GM13977 (cell line): ENCODE measurements around the gene CAMTA1.
"Not testable (repeated sequence)": the region's sequence is repeated elsewhere in the genome, so short reads cannot be mapped to it uniquely, and the experiment has no call there.

ENCODE experiments used
- DNase-seq: peaks from one replicate; pipeline ENCODE4 v3.0.0; 2012; ENCODE audit warnings: low spot score
- in situ Hi-C: fragments of 300-500 bp; cut with MboI; formaldehyde crosslinking; loops from one replicate; pipeline ENCODE4 v1.12.0; 2022; ENCODE audit warnings: low sequenced_read_pairs, low pct_unique_long_range_greater_than_20kb, mixed read lengths, inconsistent platforms; ENCODE audit not compliant: unreplicated experiment
- TF ChIP-seq, protein P1 (sequence below): IDR thresholded peaks from 2 replicates; pipeline ENCODE4 v1.5.1; 2012; ENCODE audit warnings: mild to moderate bottlenecking, control low read depth; ENCODE audit not compliant: insufficient read depth; ENCODE audit errors: extremely low read depth, missing control alignments

The CAMTA1 gene

DNA sequence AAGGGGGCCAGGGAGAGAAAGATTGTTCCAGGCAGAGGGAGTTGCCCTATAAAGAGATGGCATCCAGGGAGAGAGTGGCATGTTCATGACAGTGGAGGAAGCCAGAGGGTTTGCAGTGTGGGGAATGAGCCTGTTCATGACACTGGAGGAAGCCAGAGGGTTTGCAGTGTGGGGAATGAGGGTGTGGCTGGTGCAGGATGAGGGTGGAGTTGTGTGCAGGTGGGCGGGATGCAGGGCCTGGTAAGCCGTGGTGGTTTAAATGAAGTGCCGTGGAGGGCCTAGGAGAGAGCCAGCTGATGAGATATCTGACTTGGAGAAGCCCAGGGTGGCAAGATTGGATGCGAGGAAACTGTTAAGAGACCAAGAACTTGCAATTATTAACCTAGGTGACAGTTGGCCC, 131.8 kb downstream of the CAMTA1 start:
- TF ChIP-seq, protein P1, sequence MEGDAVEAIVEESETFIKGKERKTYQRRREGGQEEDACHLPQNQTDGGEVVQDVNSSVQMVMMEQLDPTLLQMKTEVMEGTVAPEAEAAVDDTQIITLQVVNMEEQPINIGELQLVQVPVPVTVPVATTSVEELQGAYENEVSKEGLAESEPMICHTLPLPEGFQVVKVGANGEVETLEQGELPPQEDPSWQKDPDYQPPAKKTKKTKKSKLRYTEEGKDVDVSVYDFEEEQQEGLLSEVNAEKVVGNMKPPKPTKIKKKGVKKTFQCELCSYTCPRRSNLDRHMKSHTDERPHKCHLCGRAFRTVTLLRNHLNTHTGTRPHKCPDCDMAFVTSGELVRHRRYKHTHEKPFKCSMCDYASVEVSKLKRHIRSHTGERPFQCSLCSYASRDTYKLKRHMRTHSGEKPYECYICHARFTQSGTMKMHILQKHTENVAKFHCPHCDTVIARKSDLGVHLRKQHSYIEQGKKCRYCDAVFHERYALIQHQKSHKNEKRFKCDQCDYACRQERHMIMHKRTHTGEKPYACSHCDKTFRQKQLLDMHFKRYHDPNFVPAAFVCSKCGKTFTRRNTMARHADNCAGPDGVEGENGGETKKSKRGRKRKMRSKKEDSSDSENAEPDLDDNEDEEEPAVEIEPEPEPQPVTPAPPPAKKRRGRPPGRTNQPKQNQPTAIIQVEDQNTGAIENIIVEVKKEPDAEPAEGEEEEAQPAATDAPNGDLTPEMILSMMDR, result no peak
- in situ Hi-C loops, result no loop called here
- no peak for DNase-seq

DNA sequence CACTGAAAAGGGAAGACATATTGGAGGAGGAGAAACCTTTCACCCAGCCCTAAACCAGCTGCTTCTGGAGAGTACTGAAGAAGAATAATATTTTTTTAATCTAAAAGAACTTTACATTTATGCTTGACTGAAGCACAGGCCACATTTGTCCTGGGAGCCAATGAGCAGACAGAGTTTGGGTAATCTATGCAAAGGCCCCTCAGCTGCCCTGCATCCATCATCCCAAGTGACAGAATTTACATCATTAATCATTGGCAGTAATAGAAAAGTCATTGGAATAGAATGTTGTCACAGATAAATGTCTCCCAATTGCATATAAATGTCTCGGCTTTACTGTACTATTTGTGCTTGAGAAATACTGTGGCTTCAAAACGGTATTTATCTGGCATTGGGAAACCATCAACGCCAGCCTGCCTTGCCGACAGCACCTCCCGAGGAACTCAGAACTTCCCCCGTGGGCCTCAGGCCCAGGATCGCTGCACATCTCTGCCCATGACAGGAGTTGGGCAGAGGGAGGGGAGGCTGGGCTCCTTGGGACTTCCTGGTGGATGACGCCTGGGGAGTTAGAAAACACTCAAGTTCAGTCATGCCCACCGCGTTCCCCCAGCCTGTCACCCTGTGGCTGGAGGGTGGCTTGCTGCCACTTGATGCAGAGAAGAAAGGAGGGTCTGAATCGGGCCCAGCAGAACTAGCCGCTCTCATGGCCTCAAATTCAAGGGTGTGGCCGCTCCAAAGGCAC, 133.1 kb downstream of the CAMTA1 start:
- in situ Hi-C loops, result no loop called here
- DNase-seq, result no peak
- TF ChIP-seq, protein P1, result no peak

DNA sequence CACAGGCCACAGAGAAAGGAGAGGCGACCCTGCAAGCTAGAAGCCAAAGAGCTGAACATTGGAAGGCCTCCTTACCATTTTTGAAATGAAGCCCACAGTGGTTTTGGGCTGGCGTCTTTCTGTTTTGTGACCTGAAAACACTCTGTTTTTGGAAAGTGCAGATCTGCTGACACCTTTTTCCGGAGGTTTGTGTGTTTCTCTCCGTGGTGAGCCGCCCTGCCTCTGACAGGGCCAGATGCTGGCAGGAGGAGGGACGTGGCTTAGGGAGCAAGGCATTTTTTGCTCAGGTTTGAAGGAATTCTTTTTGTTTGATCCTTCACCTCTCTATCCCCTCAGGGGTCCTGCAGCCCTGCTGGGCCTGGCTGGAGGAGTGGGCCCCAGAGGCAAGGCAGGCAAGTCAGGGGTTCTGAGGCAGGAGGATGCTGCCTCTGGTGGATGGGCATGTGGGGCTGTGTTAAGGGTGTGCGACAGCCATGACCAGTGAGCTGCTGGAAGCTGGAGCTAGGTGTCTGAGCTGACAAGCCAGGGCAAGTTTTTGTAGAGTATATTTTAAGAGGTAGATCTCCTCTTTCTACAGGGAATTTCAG, 133.8 kb downstream of the CAMTA1 start:
- TF ChIP-seq, protein P1, result no peak
- no peak for DNase-seq
- in situ Hi-C loops, result no loop called here

DNA sequence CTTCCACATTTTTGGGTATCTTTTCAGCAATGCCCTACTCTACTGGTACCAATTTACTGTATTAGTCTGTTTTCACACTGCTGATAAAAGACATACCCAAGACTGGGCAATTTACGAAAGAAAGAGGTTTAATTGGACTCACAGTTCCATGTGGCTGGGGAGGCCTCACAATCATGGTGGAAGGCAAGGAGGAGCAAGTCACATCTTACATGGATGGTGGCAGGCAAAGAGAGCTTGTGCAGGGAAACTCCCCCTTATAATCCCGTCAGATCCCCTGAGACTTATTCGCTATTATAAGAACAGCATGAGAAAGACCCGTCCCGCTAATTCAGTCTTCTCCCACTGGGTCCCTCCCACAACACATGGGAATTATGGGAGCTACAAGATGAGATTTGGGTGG, 136.3 kb downstream of the CAMTA1 start:
- DNase-seq, in situ Hi-C loops: not testable (repeated sequence)

DNA sequence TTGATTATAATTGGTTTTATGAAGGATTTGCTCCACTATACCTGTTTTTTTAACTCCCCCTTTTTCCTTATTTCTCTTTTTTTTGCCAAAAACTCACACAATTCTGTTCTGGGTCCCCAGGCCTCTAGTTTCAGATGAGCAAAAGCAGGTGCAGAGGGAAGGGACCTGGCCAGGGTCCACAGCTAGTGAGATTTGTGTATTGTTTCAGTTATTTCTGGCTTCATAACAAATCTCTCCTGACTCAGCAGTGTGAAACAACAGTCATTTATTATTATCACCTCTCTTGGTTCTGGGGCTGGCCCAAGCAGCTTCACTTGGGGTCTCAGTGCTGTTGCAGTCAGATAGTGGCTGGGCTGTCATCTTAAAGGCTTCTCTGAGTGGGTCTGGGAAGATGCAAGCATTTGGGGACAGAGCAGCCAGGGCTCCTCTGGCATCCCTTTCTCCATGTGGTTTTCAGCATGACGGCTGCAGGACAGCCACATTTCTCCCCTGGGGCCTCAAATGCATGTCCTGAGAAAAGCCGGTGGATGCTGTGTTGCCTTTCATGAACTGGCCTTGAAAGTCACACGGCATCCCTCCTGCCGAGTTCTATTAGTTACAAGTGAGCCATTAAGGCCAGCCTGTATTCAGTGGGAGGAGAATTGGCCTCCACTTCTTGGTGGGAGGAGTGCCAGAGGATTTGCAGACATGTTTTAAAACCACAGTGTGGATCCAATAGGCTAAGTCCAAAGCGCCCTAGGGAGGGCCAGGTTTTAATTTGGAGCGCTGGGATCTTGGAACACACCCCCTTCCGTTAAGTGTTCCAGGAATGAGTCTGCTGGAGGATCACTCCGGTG, 137.1 kb downstream of the CAMTA1 start:
- TF ChIP-seq, protein P1, result no peak
- no peak for DNase-seq
- in situ Hi-C loops, result no loop called here

DNA sequence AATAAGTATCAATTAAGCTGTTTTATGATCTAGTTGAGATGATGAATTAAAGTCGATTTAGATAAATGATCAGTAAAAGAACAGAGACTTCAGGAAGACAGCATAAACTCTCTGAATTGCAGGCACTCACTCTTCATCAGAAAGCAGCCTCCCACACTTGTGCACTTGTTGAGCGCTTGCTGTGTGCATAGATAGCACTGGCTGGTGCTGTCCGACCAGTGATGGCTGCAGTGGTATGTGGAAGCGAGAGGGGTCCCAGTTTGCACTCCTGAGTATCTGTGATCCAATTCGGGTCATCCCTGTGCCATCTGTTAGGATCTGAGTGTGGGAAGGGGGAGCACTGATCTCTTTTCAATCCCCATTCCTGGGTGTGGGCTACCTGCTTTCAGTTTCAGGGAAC, 137.8 kb downstream of the CAMTA1 start:
- TF ChIP-seq, protein P1, result no peak
- in situ Hi-C loops, result no loop called here
- DNase-seq, result no peak

DNA sequence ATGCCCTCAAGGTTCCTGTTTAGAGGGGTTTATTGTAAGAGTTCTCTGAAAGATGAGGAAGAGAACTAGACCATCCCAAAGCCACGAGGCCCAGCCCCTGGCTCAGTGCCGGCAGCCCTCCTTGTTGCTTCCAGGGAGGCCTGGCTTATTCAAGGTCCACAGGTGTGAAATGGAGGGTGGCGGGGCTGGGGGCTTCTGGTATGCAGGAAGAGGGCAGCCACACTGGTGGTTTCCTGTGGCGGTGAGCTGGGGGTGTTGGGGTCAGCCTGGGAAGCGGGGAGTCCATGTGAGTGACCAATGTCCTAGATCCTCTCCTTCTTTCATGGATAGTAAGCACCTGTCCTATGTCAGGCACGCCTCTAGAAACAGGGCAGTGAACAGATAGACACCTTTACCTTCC, 138.2 kb downstream of the CAMTA1 start:
- in situ Hi-C loops, result no loop called here
- no peak for DNase-seq
- TF ChIP-seq, protein P1, result no peak
